Upper lobe of left lung (tissue), 6 donors: ENCODE measurements around the gene SAMD4B. TPM values are rescaled to one million over a fixed set of nuclear protein-coding genes. Genes with fewer than 3 reads are reported as not detected.
A peak's percentile ranks its signal among the peaks of the same experiment; 100 is the strongest.

ENCODE experiments used
- ATAC-seq, 2 donors: fragments of 200-7000 bp; cut with Tn5 transposase; one replicate each; pipeline ENCODE4 v1.9.1; 2022; ENCODE audit warnings: mild to moderate bottlenecking in 2 of 2, moderate library complexity in 2 of 2; ENCODE audit not compliant: low FRiP score in 2 of 2
- DNase-seq, 2 donors: peaks; one replicate each; pipeline ENCODE4 v3.0.0-alpha.2; 2019 to 2020
- H3K27ac ChIP-seq, 4 donors: fragments of 200-600 bp; sonication (generic); one replicate each; pipeline ENCODE4 v1.5.1; 2016 to 2019
- H3K27me3 ChIP-seq, 4 donors: fragments of 200-600 bp; sonication (generic); one replicate each; pipeline ENCODE4 v1.5.1; 2017 to 2019
- H3K36me3 ChIP-seq, 4 donors: fragments of 200-600 bp; sonication (generic); one replicate each; pipeline ENCODE4 v1.5.1; 2016 to 2019
- H3K4me1 ChIP-seq, 4 donors: fragments of 200-600 bp; sonication (generic); one replicate each; pipeline ENCODE4 v1.5.1; 2018 to 2019
- H3K4me3 ChIP-seq, 4 donors: fragments of 200-600 bp; sonication (generic); one replicate each; pipeline ENCODE4 v1.5.1; 2017 to 2019; ENCODE audit warnings: mild to moderate bottlenecking in 2 of 4, moderate library complexity in 1 of 4
- H3K9me3 ChIP-seq, 4 donors: fragments of 200-600 bp; sonication (generic); one replicate each; pipeline ENCODE4 v1.5.1; 2018 to 2019
- EP300 ChIP-seq, 4 donors: sonication (generic); formaldehyde crosslinking; IDR thresholded peaks; one replicate each; pipeline ENCODE4 v1.5.1; 2017; ENCODE audit warnings: antibody characterized with exemption in 4 of 4, control low read depth in 2 of 4
- POLR2A ChIP-seq, 4 donors: fragments of 450-650 bp; IDR thresholded peaks; one replicate each; pipeline ENCODE4 v1.5.1; 2016 to 2017; ENCODE audit warnings: antibody characterized with exemption in 4 of 4, mild to moderate bottlenecking in 2 of 4
- POLR2AphosphoS5 ChIP-seq, 2 donors: sonication (generic); formaldehyde crosslinking; IDR thresholded peaks; one replicate each; pipeline ENCODE4 v1.5.1; 2017; ENCODE audit warnings: antibody characterized with exemption in 2 of 2
- WGBS, 2 donors: methylation state at CpG; one replicate each; pipeline ENCODE4 v1.1.5; 2017 to 2018; 5-methylcytosine and 5-hydroxymethylcytosine counted together
- total RNA-seq, 6 donors: library from RNA; depleted of rRNA in 4 of 6; stranded (reverse); fragments of >200 nt in 4 of 6; gene quantifications; one replicate each; pipeline versions ENCODE4 v1.1.0 to v1.2.1, GENCODE V29; 2016 to 2021
- TF ChIP-seq, protein P1 (sequence below), 6 experiments: fragments of 450-650 bp in 4 of 6; fragments of 200-600 bp in 2 of 6; sonication (generic) in 2 of 6; IDR thresholded peaks; one replicate each; pipeline ENCODE4 v1.5.1; 2016 to 2019; ENCODE audit warnings: antibody characterized with exemption in 6 of 6
- donor health status: DM: no; HTN: no; CAD: no; lungs with moderate emphysema.
- donor health status: DM: no; HTN: yes; CAD: no; lungs with severe emphysema.

SAMD4B gene, protein sequence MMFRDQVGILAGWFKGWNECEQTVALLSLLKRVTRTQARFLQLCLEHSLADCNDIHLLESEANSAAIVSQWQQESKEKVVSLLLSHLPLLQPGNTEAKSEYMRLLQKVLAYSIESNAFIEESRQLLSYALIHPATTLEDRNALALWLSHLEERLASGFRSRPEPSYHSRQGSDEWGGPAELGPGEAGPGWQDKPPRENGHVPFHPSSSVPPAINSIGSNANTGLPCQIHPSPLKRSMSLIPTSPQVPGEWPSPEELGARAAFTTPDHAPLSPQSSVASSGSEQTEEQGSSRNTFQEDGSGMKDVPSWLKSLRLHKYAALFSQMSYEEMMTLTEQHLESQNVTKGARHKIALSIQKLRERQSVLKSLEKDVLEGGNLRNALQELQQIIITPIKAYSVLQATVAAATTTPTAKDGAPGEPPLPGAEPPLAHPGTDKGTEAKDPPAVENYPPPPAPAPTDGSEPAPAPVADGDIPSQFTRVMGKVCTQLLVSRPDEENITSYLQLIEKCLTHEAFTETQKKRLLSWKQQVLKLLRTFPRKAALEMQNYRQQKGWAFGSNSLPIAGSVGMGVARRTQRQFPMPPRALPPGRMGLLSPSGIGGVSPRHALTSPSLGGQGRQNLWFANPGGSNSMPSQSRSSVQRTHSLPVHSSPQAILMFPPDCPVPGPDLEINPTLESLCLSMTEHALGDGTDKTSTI
- 100 to 1,000 TPM in 2 of 6 donors, 10 to 100 TPM in 4; 57.7 to 125 (median 79.3) TPM for total RNA-seq

DNA sequence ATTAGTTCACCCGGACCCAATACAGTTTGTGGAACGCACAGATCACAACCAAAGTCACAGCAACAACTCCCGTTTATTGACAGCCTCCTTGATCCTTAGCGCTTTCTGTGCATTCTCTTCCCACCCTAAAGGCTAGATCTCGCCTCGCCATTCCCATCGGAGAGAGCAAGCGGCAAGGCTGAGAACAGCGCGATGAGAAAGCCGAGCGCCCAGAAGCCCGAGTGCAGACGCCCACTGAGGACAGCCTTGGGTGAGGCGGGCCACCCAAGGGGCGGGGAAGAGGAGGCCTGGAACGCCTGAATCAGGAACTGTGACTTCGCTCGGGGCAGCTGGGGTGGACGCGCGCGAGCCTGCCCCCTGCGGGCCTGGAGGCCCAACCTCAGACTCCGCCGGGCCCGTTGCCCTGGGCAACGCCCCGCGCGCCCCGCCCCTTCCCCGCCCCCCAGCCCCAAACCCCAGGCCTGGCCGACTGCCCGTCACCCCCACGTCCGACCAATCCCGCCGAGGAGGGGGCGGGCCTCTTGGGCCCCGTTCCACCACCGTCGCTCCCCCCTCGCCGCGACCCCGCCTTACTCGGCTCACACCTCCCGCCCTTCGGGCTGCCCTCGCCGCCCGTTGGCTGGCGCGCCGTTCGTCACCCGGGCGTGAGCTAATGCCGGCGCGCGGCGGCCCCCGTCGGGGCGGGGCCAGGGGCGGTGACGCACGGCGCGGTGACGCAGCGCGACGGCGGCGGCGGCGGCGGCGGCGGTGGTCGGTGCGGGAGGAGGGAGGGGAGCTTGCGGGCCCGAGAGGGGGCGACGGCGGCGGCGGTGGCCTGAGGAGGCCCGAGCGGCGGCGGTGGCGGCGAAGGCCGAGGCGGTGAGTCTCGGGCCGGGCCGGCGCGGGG is at the start of gene SAMD4B:
Gene SAMD4B (plus strand): TSS at position 703 of the 886 bp plus-strand sequence. CDS start 14,473 bp downstream, outside the sequence.
- peaks cover 26 to 54% (median 34%) of the 10 kb centered on the region in 4 donors for H3K4me1 ChIP-seq
- 0% methylated on average over 13 to 17 of the region's 105 CpGs for WGBS, 2 donors

DNA sequence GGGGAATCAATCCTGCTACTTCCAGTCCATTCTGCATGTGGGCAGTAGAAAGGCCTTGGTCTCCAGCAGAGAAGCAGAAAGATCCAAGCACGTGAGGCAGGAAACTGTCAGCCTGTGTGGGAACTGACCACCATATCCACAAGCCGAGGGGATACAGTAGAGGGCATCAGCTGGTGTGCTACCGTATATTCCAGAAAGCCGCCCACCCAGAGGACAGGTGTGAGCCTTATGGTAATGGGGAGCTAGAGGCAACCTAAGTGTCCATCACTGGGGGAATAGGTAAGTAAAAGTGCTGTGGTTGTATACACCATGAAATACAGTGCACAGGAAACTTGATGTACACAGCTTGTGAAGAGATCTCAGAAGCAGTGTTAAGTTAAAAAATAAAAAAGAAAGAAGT is 48.8 kb upstream of the SAMD4B start:
- WGBS, 2 donors, result 58 to 60% methylated on average over 4 of the region's 4 CpGs
- Histone ChIP-seq H3K36me3 (no peaks in the 10 kb centered on the region), H3K4me3 (no peak overlapping the region), H3K27me3 (no peaks in the 10 kb centered on the region), H3K4me1 (no peaks in the 10 kb centered on the region), H3K27ac (no peak overlapping the region), H3K9me3 (no peaks in the 10 kb centered on the region)
- ATAC-seq (no peak), DNase-seq (no peak)
- TF ChIP-seq, protein P1, sequence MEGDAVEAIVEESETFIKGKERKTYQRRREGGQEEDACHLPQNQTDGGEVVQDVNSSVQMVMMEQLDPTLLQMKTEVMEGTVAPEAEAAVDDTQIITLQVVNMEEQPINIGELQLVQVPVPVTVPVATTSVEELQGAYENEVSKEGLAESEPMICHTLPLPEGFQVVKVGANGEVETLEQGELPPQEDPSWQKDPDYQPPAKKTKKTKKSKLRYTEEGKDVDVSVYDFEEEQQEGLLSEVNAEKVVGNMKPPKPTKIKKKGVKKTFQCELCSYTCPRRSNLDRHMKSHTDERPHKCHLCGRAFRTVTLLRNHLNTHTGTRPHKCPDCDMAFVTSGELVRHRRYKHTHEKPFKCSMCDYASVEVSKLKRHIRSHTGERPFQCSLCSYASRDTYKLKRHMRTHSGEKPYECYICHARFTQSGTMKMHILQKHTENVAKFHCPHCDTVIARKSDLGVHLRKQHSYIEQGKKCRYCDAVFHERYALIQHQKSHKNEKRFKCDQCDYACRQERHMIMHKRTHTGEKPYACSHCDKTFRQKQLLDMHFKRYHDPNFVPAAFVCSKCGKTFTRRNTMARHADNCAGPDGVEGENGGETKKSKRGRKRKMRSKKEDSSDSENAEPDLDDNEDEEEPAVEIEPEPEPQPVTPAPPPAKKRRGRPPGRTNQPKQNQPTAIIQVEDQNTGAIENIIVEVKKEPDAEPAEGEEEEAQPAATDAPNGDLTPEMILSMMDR (IDR thresholded peaks at IDR 0.05), result no peak
- TF ChIP-seq POLR2AphosphoS5 (IDR thresholded peaks at IDR 0.05) (no peak), POLR2A (IDR thresholded peaks at IDR 0.05) (no peak), EP300 (IDR thresholded peaks at IDR 0.05) (no peak)

More for the DNA sequence above, at the start of gene SAMD4B:
- peak; percentile 99 to 100 for DNase-seq
- Histone ChIP-seq H3K9me3 (no peaks in the 10 kb centered on the region), H3K27ac (peak within 1 kb of the TSS; percentile 85 to 94 (median 88)), H3K4me3 (peak within 1 kb of the TSS; percentile 71 to 96 (median 83)), H3K36me3 (peaks cover 0 to 2% (median 0%) of the 10 kb centered on the region in 4 donors), H3K27me3 (no peaks in the 10 kb centered on the region)
- TF ChIP-seq, protein P1 (IDR thresholded peaks at IDR 0.05), result peak; percentile 85 to 97 (median 94)
- TF ChIP-seq EP300 (IDR thresholded peaks at IDR 0.05) (peak in 1 of 4 donors; percentile 54), POLR2AphosphoS5 (IDR thresholded peaks at IDR 0.05) (peak; percentile 98), POLR2A (IDR thresholded peaks at IDR 0.05) (peak; percentile 86 to 96 (median 92))
- peak; percentile 97 to 98 for ATAC-seq

DNA sequence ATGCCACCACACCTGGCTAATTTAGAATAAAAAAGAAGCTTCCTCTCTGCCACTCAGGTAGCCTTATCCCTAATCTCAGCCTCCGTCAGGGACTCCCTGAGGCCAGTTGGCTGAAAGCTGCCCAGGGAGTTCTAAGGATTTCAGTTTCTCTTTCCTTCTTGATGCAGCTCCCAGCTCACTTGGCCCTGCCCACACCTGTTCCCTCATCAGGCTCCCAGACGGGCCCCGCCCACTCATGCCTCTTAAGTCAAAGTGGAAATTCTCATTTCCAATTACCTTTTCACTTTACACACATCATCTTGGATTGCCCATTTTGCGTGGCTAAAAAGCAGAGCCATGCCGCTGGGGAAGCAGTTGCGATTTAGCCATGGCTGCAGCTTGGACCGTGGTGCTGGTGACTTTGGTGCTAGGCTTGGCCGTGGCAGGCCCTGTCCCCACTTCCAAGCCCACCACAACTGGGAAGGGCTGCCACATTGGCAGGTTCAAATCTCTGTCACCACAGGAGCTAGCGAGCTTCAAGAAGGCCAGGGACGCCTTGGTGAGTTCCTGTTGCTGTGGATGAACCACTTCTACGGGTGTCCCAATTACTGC is 46.1 kb upstream of the SAMD4B start, which contains the start of gene IFNL1:
Gene IFNL1 (plus strand): TSS at position 353 of the 591 bp plus-strand sequence. CDS start 15 bp downstream, at position 368.
- ATAC-seq (peak in 1 of 2 donors; percentile 45), DNase-seq (peak in 1 of 2 donors; percentile 72)
- Histone ChIP-seq H3K4me3 (no peak within 1 kb of the TSS), H3K36me3 (no peaks in the 10 kb centered on the region), H3K27ac (no peak within 1 kb of the TSS), H3K27me3 (no peaks in the 10 kb centered on the region), H3K4me1 (no peaks in the 10 kb centered on the region), H3K9me3 (no peaks in the 10 kb centered on the region)
- WGBS, 2 donors, result 64 to 78% methylated on average over 5 to 11 of the region's 11 CpGs
- TF ChIP-seq EP300 (IDR thresholded peaks at IDR 0.05), result no peak

DNA sequence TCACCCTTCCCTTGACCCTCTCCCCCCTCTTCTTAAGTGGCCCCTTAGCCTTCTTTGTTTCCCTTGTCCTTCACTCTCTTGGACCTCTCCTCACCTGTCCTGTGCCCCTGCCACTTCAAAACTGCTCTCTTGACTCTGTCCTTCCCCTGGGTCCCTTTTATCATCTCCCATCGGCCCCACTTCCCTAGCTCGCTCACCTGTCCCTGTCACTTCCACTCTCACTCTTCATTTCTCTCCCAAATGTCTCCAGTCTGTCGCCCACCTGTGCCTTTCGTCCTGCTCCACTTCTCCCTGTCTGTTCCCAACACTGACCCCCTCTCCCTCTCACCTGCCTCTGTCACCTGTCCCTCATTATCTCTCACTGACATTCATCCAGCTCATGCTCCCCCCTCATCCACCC is 45.3 kb upstream of the SAMD4B start:
- ATAC-seq (no peak), DNase-seq (no peak)
- TF ChIP-seq POLR2A (IDR thresholded peaks at IDR 0.05) (no peak), EP300 (IDR thresholded peaks at IDR 0.05) (no peak), POLR2AphosphoS5 (IDR thresholded peaks at IDR 0.05) (no peak)
- TF ChIP-seq, protein P1 (IDR thresholded peaks at IDR 0.05), result no peak
- Histone ChIP-seq H3K4me1 (no peaks in the 10 kb centered on the region), H3K36me3 (no peaks in the 10 kb centered on the region), H3K27me3 (no peaks in the 10 kb centered on the region), H3K4me3 (no peak overlapping the region), H3K9me3 (no peaks in the 10 kb centered on the region), H3K27ac (no peak overlapping the region)
- WGBS, 2 donors, result 83 to 88% methylated on average over 4 of the region's 4 CpGs
